Duodenal mucosa (tissue), 2 donors: ENCODE measurements around the gene MERTK.
"Not testable (repeated sequence)": the region's sequence is repeated elsewhere in the genome, so short reads cannot be mapped to it uniquely, and the experiment has no call there.

Experiments used
- H3K27ac ChIP-seq: one replicate; pipeline ENCODE4 v1.7.0; 2013; ENCODE audit warnings: low read depth, low read length
- H3K27me3 ChIP-seq, 2 donors: one replicate each; pipeline ENCODE4 v1.7.0; 2013; ENCODE audit warnings: low read length in 2 of 2, control low read depth in 1 of 2; ENCODE audit not compliant: insufficient read depth in 2 of 2, control insufficient read depth in 1 of 2
- H3K36me3 ChIP-seq, 2 donors: one replicate each; pipeline ENCODE4 v1.7.0; 2013; ENCODE audit warnings: low read length in 2 of 2, control low read depth in 1 of 2; ENCODE audit not compliant: insufficient read depth in 2 of 2, control insufficient read depth in 1 of 2
- H3K4me1 ChIP-seq, 2 donors: one replicate each; pipeline ENCODE4 v1.7.0; 2013; ENCODE audit warnings: low read length in 2 of 2, control low read depth in 1 of 2; ENCODE audit not compliant: insufficient read depth in 2 of 2, control insufficient read depth in 1 of 2
- H3K4me3 ChIP-seq, 2 donors: one replicate each; pipeline ENCODE4 v1.7.0; 2013; ENCODE audit warnings: low read length in 2 of 2, low read depth in 1 of 2
- H3K9ac ChIP-seq, 2 donors: one replicate each; pipeline ENCODE4 v1.7.0; 2013; ENCODE audit warnings: low read length in 2 of 2, low read depth in 1 of 2
- H3K9me3 ChIP-seq, 2 donors: one replicate each; pipeline ENCODE4 v1.7.0; 2013; ENCODE audit warnings: low read length in 2 of 2, control low read depth in 1 of 2; ENCODE audit not compliant: control insufficient read depth in 1 of 2

Gene MERTK

GRCh38 chr2:112062894-112063293 is 164.5 kb downstream of the MERTK start:
- no peak overlapping the region for H3K9ac ChIP-seq
- H3K27me3 ChIP-seq = no peaks in the 10 kb centered on the region
- no peak overlapping the region for H3K4me3 ChIP-seq
- no peaks in the 10 kb centered on the region for H3K9me3 ChIP-seq
- peaks cover 22 to 38% of the 10 kb centered on the region in 2 donors for H3K4me1 ChIP-seq
- H3K36me3 ChIP-seq = peaks cover 11 to 61% of the 10 kb centered on the region in 2 donors
- H3K27ac ChIP-seq = no peak overlapping the region

- Histone ChIP-seq H3K27ac (no peak overlapping the region), H3K9me3 (no peaks in the 10 kb centered on the region), H3K27me3 (no peaks in the 10 kb centered on the region), H3K36me3 (peaks cover 11 to 73% of the 10 kb centered on the region in 2 donors), H3K9ac (no peak overlapping the region), H3K4me3 (no peak overlapping the region), H3K4me1 (peaks cover 6 to 19% of the 10 kb centered on the region in 2 donors)
These were observed 167.1 kb downstream of the MERTK start for GRCh38 chr2:112065486-112065885.

GRCh38 chr2:112065966-112066365 is 167.6 kb downstream of the MERTK start:
- no peaks in the 10 kb centered on the region for H3K9me3 ChIP-seq
- H3K27ac ChIP-seq = no peak overlapping the region
- H3K4me1 ChIP-seq = peaks cover 6 to 15% of the 10 kb centered on the region in 2 donors
- no peaks in the 10 kb centered on the region for H3K27me3 ChIP-seq
- H3K4me3 ChIP-seq = no peak overlapping the region
- H3K9ac ChIP-seq = no peak overlapping the region
- peaks cover 11 to 70% of the 10 kb centered on the region in 2 donors for H3K36me3 ChIP-seq

GRCh38 chr2:112069794-112070193 is 171.4 kb downstream of the MERTK start:
- H3K27me3 ChIP-seq, H3K4me3 ChIP-seq, H3K27ac ChIP-seq, H3K9me3 ChIP-seq, H3K4me1 ChIP-seq, H3K9ac ChIP-seq: not testable (repeated sequence)
- H3K36me3 ChIP-seq = peaks cover 0 to 58% of the 10 kb centered on the region in 2 donors

- no peaks in the 10 kb centered on the region for H3K27me3 ChIP-seq
- no peak overlapping the region for H3K4me3 ChIP-seq
- no peak overlapping the region for H3K9ac ChIP-seq
- H3K4me1 ChIP-seq = peaks cover 0 to 5% of the 10 kb centered on the region in 2 donors
- no peak overlapping the region for H3K27ac ChIP-seq
- H3K36me3 ChIP-seq = peaks cover 12 to 37% of the 10 kb centered on the region in 2 donors
- H3K9me3 ChIP-seq = no peaks in the 10 kb centered on the region
These were observed 175.5 kb downstream of the MERTK start for GRCh38 chr2:112073875-112074274.

GRCh38 chr2:112074506-112074905 is 176.1 kb downstream of the MERTK start:
- Histone ChIP-seq H3K27me3 (no peaks in the 10 kb centered on the region), H3K9me3 (no peaks in the 10 kb centered on the region), H3K27ac (no peak overlapping the region), H3K9ac (no peak overlapping the region), H3K4me1 (peaks cover 0 to 5% of the 10 kb centered on the region in 2 donors), H3K36me3 (peaks cover 12 to 35% of the 10 kb centered on the region in 2 donors), H3K4me3 (no peak overlapping the region)

- Histone ChIP-seq H3K27me3 (no peaks in the 10 kb centered on the region), H3K4me3 (no peak overlapping the region), H3K9me3 (no peaks in the 10 kb centered on the region), H3K4me1 (peaks cover 0 to 5% of the 10 kb centered on the region in 2 donors), H3K9ac (no peak overlapping the region), H3K27ac (no peak overlapping the region), H3K36me3 (peaks cover 12 to 35% of the 10 kb centered on the region in 2 donors)
These were observed 177.3 kb downstream of the MERTK start for GRCh38 chr2:112075490-112076260.

- H3K36me3 ChIP-seq = peaks cover 28 to 47% of the 10 kb centered on the region in 2 donors
- H3K4me3 ChIP-seq = no peak overlapping the region
These were observed 179.4 kb downstream of the MERTK start for GRCh38 chr2:112077814-112078213.

More at GRCh38 chr2:112077814-112078213, 179.4 kb downstream of the MERTK start:
- Histone ChIP-seq H3K27ac (no peak overlapping the region), H3K9ac (no peak overlapping the region), H3K9me3 (no peaks in the 10 kb centered on the region), H3K4me1 (peaks cover 0 to 5% of the 10 kb centered on the region in 2 donors), H3K27me3 (no peaks in the 10 kb centered on the region)
